DND-41 (cell line): ENCODE results near the gene POFUT1.
A peak's percentile ranks its signal among the peaks of the same experiment; 100 is the strongest.

Experiments
- ATAC-seq: fragments of 200-7000 bp; cut with Tn5 transposase; 3 replicates; pipeline ENCODE4 v1.9.1; 2021; ENCODE audit warnings: low read depth; ENCODE audit not compliant: insufficient read depth
- DNase-seq: peaks from one replicate; pipeline ENCODE4 v3.0.0-alpha.2; 2020
- H2AFZ ChIP-seq: 2 replicates; pipeline ENCODE4 v1.6.0; 2012; ENCODE audit warnings: low read depth, low read length
- H3K27ac ChIP-seq: 2 replicates; pipeline ENCODE4 v1.5.1; 2012; ENCODE audit warnings: low read length, inconsistent platforms
- H3K27me3 ChIP-seq: fragments of 200-600 bp; sonication (generic); 2 replicates; pipeline ENCODE4 v1.6.0; 2012; ENCODE audit warnings: low read length, mild to moderate bottlenecking, inconsistent platforms; ENCODE audit not compliant: insufficient read depth, poor library complexity
- H3K36me3 ChIP-seq: 2 replicates; pipeline ENCODE4 v1.5.1; 2012; ENCODE audit warnings: low read length, inconsistent platforms; ENCODE audit not compliant: insufficient read depth
- H3K4me1 ChIP-seq: 2 replicates; pipeline ENCODE4 v1.5.1; 2012; ENCODE audit warnings: mild to moderate bottlenecking, low read length; ENCODE audit not compliant: insufficient read depth
- H3K4me2 ChIP-seq: 2 replicates; pipeline ENCODE4 v1.6.0; 2012; ENCODE audit warnings: mild to moderate bottlenecking, moderate library complexity, low read length, inconsistent platforms; ENCODE audit not compliant: insufficient read depth
- H3K4me3 ChIP-seq, 2 experiments: fragments of 200-600 bp in 1 of 2; shearing (Covaris generic) in 1 of 2; 2 replicates each; pipeline ENCODE4 v1.5.1; 2012 to 2016; ENCODE audit warnings: inconsistent platforms in 2 of 2, low read length in 2 of 2, mild to moderate bottlenecking in 2 of 2, low read depth in 1 of 2, moderate library complexity in 1 of 2
- H3K79me2 ChIP-seq: 2 replicates; pipeline ENCODE4 v1.6.0; 2012; ENCODE audit warnings: low read length, inconsistent platforms; ENCODE audit not compliant: insufficient read depth
- H3K9ac ChIP-seq: 2 replicates; pipeline ENCODE4 v1.6.0; 2012; ENCODE audit warnings: low read depth, mild to moderate bottlenecking, inconsistent platforms, low read length, moderate library complexity
- H3K9me3 ChIP-seq: 2 replicates; pipeline ENCODE4 v1.5.1; 2012; ENCODE audit warnings: low read length, moderate library complexity, mild to moderate bottlenecking, inconsistent platforms; ENCODE audit not compliant: insufficient read depth, severe bottlenecking
- H4K20me1 ChIP-seq: 2 replicates; pipeline ENCODE4 v1.6.0; 2012; ENCODE audit warnings: low read length; ENCODE audit not compliant: insufficient read depth
- CTCF ChIP-seq: IDR thresholded peaks from 2 replicates; pipeline ENCODE4 v1.5.1; 2012; ENCODE audit warnings: borderline replicate concordance, low read length, moderate library complexity, mild to moderate bottlenecking; ENCODE audit not compliant: poor library complexity, severe bottlenecking; ENCODE audit errors: extremely low read depth
- EZH2 ChIP-seq: IDR thresholded peaks from 3 replicates; pipeline ENCODE4 v1.6.1; 2012; ENCODE audit warnings: borderline replicate concordance, low read depth, mild to moderate bottlenecking, moderate library complexity, low read length, inconsistent platforms; ENCODE audit not compliant: severe bottlenecking

POFUT1 gene

GRCh38 chr20:32205110-32205842 is 2.4 kb upstream of the POFUT1 start:
- ATAC-seq (no peak), DNase-seq (no peak)
- Histone ChIP-seq H3K4me2 (peak overlapping the region; percentile 85), H4K20me1 (peaks cover 60% of the 10 kb centered on the region), H3K27ac (peak overlapping the region; percentile 16; the same call in 1 of the 2 replicates), H2AFZ (no peak overlapping the region), H3K27me3 (no peaks in the 10 kb centered on the region), H3K79me2 (peaks cover 98% of the 10 kb centered on the region), H3K9me3 (no peaks in the 10 kb centered on the region), H3K4me1 (peaks cover 61% of the 10 kb centered on the region), H3K4me3 (peak overlapping the region in 1 of 2 experiments; percentile 97; a peak in 1 of 4 replicates), H3K36me3 (peaks cover 58% of the 10 kb centered on the region), H3K9ac (peak overlapping the region; percentile 94)
- TF ChIP-seq CTCF: no peak
- no peak for TF ChIP-seq EZH2

GRCh38 chr20:32205843-32206759 is 1.6 kb upstream of the POFUT1 start:
- DNase-seq: no peak
- peak overlapping the region; percentile 94 for H3K9ac ChIP-seq
- ATAC-seq: no peak
- H2AFZ ChIP-seq: no peak overlapping the region
- peaks cover 96% of the 10 kb centered on the region for H3K79me2 ChIP-seq
- peak overlapping the region; percentile 72 for H3K27ac ChIP-seq
- peak overlapping the region; percentile 85 for H3K4me2 ChIP-seq
- H3K27me3 ChIP-seq: no peaks in the 10 kb centered on the region
- H3K36me3 ChIP-seq: peaks cover 59% of the 10 kb centered on the region
- peaks cover 64% of the 10 kb centered on the region for H3K4me1 ChIP-seq
- H3K4me3 ChIP-seq: peak overlapping the region; percentile 97
- no peaks in the 10 kb centered on the region for H3K9me3 ChIP-seq
- H4K20me1 ChIP-seq: peaks cover 55% of the 10 kb centered on the region
- TF ChIP-seq EZH2 (no peak), CTCF (no peak)

- Histone ChIP-seq H2AFZ (peak overlapping the region; percentile 61), H3K4me3 (peak overlapping the region; percentile 97), H3K27ac (peak overlapping the region; percentile 72), H4K20me1 (peaks cover 46% of the 10 kb centered on the region), H3K9me3 (no peaks in the 10 kb centered on the region), H3K9ac (peak overlapping the region; percentile 94), H3K79me2 (peaks cover 93% of the 10 kb centered on the region), H3K27me3 (no peaks in the 10 kb centered on the region), H3K36me3 (peaks cover 57% of the 10 kb centered on the region), H3K4me2 (peak overlapping the region; percentile 85), H3K4me1 (peaks cover 64% of the 10 kb centered on the region)
- ATAC-seq: peak; percentile 15; the same call in 2 of the 3 replicates
- DNase-seq: peak; percentile 47
- TF ChIP-seq EZH2 (no peak), CTCF (no peak)
Observed at GRCh38 chr20:32206760-32207625, 687 bp upstream of the POFUT1 start.
